GM12878 (cell line): ENCODE data around the gene ZNF451. TPM values are rescaled to one million over a fixed set of nuclear protein-coding genes. Genes with fewer than 3 reads are reported as not detected.

Source experiments
- ATAC-seq: fragments of 200-7000 bp; cut with Tn5 transposase; 3 replicates; pipeline ENCODE4 v1.9.1; 2020; ENCODE audit warnings: mild to moderate bottlenecking, moderate library complexity
- BruUV-seq: library from RNA; stranded (reverse); fragments of 400-500 nt; replicated peaks from 2 replicates; lab custom pipeline; 2021; lab: Mats Ljungman, UMichigan
- CTCF ChIA-PET: fragments of 300-600 bp; sonication (Branson Sonifier 250); formaldehyde crosslinking; extraction: SDS; loops from one replicate; lab custom pipeline; 2021; ENCODE audit warnings: inconsistent platforms; lab: Yijun Ruan, JAX
- POLR2A ChIA-PET: fragments of 350-600 bp; formaldehyde crosslinking; extraction: SDS; loops from one replicate; lab custom pipeline; 2021; ENCODE audit warnings: inconsistent platforms; lab: Charles Lee
- RAD21 ChIA-PET: fragments of 300-600 bp; sonication (Branson Sonifier 250); formaldehyde crosslinking; loops from one replicate; lab custom pipeline; 2023; ENCODE audit warnings: antibody characterized with exemption; ENCODE audit not compliant: unreplicated experiment; lab: Charles Lee
- SMC1A ChIA-PET: fragments of 300-600 bp; sonication (Branson Sonifier 250); formaldehyde crosslinking; loops from one replicate; lab custom pipeline; 2023; ENCODE audit not compliant: unreplicated experiment, uncharacterized antibody; lab: Charles Lee
- DNase-seq: peaks from one replicate; pipeline ENCODE4 v3.0.0-alpha.2; 2011; ENCODE audit warnings: low read depth, low spot score
- FAIRE-seq: peaks from 3 replicates; lab custom pipeline; 2011; peaks lifted over from hg19 to GRCh38; lab: Jason Lieb, UNC
- H2AFZ ChIP-seq: 2 replicates; pipeline ENCODE4 v1.6.0; 2011; ENCODE audit warnings: low read depth, low read length, control low read depth; ENCODE audit not compliant: control insufficient read depth
- H3K27ac ChIP-seq: 2 replicates; pipeline ENCODE4 v1.5.1; 2011; ENCODE audit warnings: control low read depth; ENCODE audit not compliant: control insufficient read depth, insufficient read depth
- H3K27me3 ChIP-seq, 2 experiments: replicated peaks in 1 of 2; 2 replicates each; pipeline versions ENCODE4 v1.6.0 to v1.6.1; 2011; ENCODE audit warnings: low read length in 1 of 2; ENCODE audit not compliant: control insufficient read depth in 2 of 2, insufficient read depth in 2 of 2
- H3K36me3 ChIP-seq, 2 experiments: 2 replicates each; pipeline ENCODE4 v1.5.1; 2011; ENCODE audit warnings: low read length in 1 of 2; ENCODE audit not compliant: control insufficient read depth in 2 of 2, insufficient read depth in 2 of 2
- H3K4me1 ChIP-seq: 2 replicates; pipeline ENCODE4 v1.6.1; 2011; ENCODE audit warnings: mild to moderate bottlenecking, low read length, moderate library complexity, mixed read lengths; ENCODE audit not compliant: control insufficient read depth, insufficient read depth
- H3K4me2 ChIP-seq: 2 replicates; pipeline ENCODE4 v1.6.0; 2011; ENCODE audit warnings: control low read depth; ENCODE audit not compliant: control insufficient read depth, insufficient read depth
- H3K4me3 ChIP-seq: fragments of 200-600 bp; sonication (generic); 2 replicates; pipeline ENCODE4 v1.5.1; 2016
- H3K79me2 ChIP-seq: 2 replicates; pipeline ENCODE4 v1.6.0; 2011; ENCODE audit warnings: low read length; ENCODE audit not compliant: control insufficient read depth, insufficient read depth
- H3K9ac ChIP-seq: 2 replicates; pipeline ENCODE4 v1.8.0; 2011; ENCODE audit warnings: low read length, control low read depth, mixed read lengths; ENCODE audit not compliant: control insufficient read depth, insufficient read depth
- H3K9me3 ChIP-seq: replicated peaks from 3 replicates; pipeline ENCODE4 v1.5.1; 2011; ENCODE audit warnings: mild to moderate bottlenecking, low read length; ENCODE audit not compliant: control insufficient read depth, insufficient read depth
- H4K20me1 ChIP-seq: 2 replicates; pipeline ENCODE4 v1.6.0; 2011; ENCODE audit not compliant: control insufficient read depth, insufficient read depth
- BHLHE40 ChIP-seq, 2 experiments: fragments of 450-650 bp in 1 of 2; IDR thresholded peaks; 2 replicates each; pipeline ENCODE4 v1.6.1; 2011 to 2017; ENCODE audit warnings: low read depth in 2 of 2, borderline replicate concordance in 1 of 2, improper control_type of control experiment in 1 of 2, low read length in 1 of 2, mild to moderate bottlenecking in 1 of 2
- DPF2 ChIP-seq: fragments of 450-650 bp; IDR thresholded peaks from 2 replicates; pipeline ENCODE4 v1.6.1; 2017; ENCODE audit warnings: mild to moderate bottlenecking
- E4F1 ChIP-seq: fragments of 450-650 bp; IDR thresholded peaks from 2 replicates; pipeline ENCODE4 v1.6.1; 2018; ENCODE audit warnings: borderline replicate concordance, mild to moderate bottlenecking; ENCODE audit not compliant: partially characterized antibody
- HDAC6 ChIP-seq: fragments of 200-600 bp; sonication (generic); IDR thresholded peaks from one replicate; pipeline ENCODE4 v1.8.0; 2017; ENCODE audit warnings: antibody characterized with exemption; ENCODE audit not compliant: unreplicated experiment
- IKZF1 ChIP-seq: fragments of 450-650 bp; conservative IDR thresholded peaks from 2 replicates; pipeline ENCODE4 v1.6.1; 2017; ENCODE audit warnings: antibody characterized with exemption, mild to moderate bottlenecking
- IRF4 ChIP-seq: IDR thresholded peaks from 2 replicates; pipeline ENCODE4 v1.6.1; 2011; ENCODE audit warnings: low read depth, low read length
- NR2C1 ChIP-seq: fragments of 450-650 bp; IDR thresholded peaks from 2 replicates; pipeline ENCODE4 v1.6.1; 2017; ENCODE audit warnings: antibody characterized with exemption, mild to moderate bottlenecking, moderate library complexity
- RB1 ChIP-seq: fragments of 450-650 bp; formaldehyde crosslinking; IDR thresholded peaks from 2 replicates; pipeline ENCODE4 v1.6.1; 2017; ENCODE audit warnings: mild to moderate bottlenecking, borderline replicate concordance
- SMAD5 ChIP-seq: IDR thresholded peaks from 2 replicates; pipeline ENCODE4 v1.6.1; 2016; ENCODE audit warnings: antibody characterized with exemption, low read depth
- SP1 ChIP-seq: IDR thresholded peaks from one replicate; pipeline ENCODE4 v1.6.1; 2011; ENCODE audit warnings: low read depth, low read length
- TARDBP ChIP-seq: IDR thresholded peaks from 2 replicates; pipeline ENCODE4 v1.6.1; 2016; ENCODE audit warnings: borderline replicate concordance
- WRNIP1 ChIP-seq: IDR thresholded peaks from 2 replicates; pipeline ENCODE4 v1.6.1; 2011; ENCODE audit warnings: low read depth, low read length, improper control_type of control experiment, borderline replicate concordance
- WGBS: methylation state at CpG from one replicate; pipeline ENCODE4 v1.1.6; 2016; ENCODE audit warnings: low lambda C conversion rate; ENCODE audit not compliant: insufficient replicate concordance, insufficient coverage; ENCODE audit errors: missing lambda C conversion rate; 5-methylcytosine and 5-hydroxymethylcytosine counted together
- in situ Hi-C: fragments of 300-500 bp; cut with MboI; formaldehyde crosslinking; loops from 9 replicates; pipeline ENCODE4 v1.14.3; 2018; ENCODE audit warnings: mixed read lengths
- intact Hi-C: fragments of 100-400 bp; cut with micrococcal nuclease; formaldehyde crosslinking; loops from one replicate; pipeline ENCODE4 v1.14.2; 2022; ENCODE audit not compliant: unreplicated experiment
- polyA plus RNA-seq, 11 experiments: library from polyadenylated mRNA; depleted of rRNA in 4 of 11; unstranded in 6 of 11; stranded (reverse) in 5 of 11; fragments of >200 nt; fragmentation: Nextera tagmentation in 4 of 11; fragmentation: Illumina TruSeq in 1 of 11; extraction: Ambion mirVana in 4 of 11; extraction: Trizol in 1 of 11; gene quantifications; 1 replicate in 1 of 11; 2 replicates in 10 of 11; pipeline versions ENCODE4 v1.2.1 to v1.2.3, GENCODE V29; 2011 to 2016; ENCODE audit warnings: inconsistent platforms in 2 of 11, missing spikeins in 2 of 11, low read depth in 1 of 11
- total RNA-seq, 4 experiments: library from RNA; depleted of rRNA in 3 of 4; stranded (reverse); fragments of >200 nt in 3 of 4; fragmentation: Illumina TruSeq in 1 of 4; extraction: Trizol in 1 of 4; gene quantifications; 2 replicates each; pipeline versions ENCODE4 v1.2.1 to v1.2.3, GENCODE V29; 2013 to 2021

Gene ZNF451
- total and polyA plus RNA-seq, 10 of the 15 experiments (the other 5 are each of a cell fraction or from before 2014, with no cell fraction given), result 6.5 to 44.4 (median 23.8) TPM

- intact Hi-C loops (no loop called here), in situ Hi-C loops (no loop called here)
- CTCF ChIA-PET, result interaction anchor here (0.8 to 1.5 kb wide), 2 partner anchors 23 to 186 kb away, joined by 3 to 6 read pairs; partner anchors contain the start of gene PRIM2
- H3K27ac ChIP-seq, result no peak overlapping the region
- H3K27me3 ChIP-seq, result no peaks in the 10 kb centered on the region
- TF ChIP-seq DPF2, result no peak
- no peak for TF ChIP-seq RB1
- no peak for TF ChIP-seq E4F1
- no peak for FAIRE-seq
- POLR2A ChIA-PET, result interaction anchor here (0.5 kb wide), 1 partner anchor 36 kb away, joined by 4 read pairs; no protein-coding TSS in a partner anchor
- H2AFZ ChIP-seq, result no peak overlapping the region
- no peak for DNase-seq
- H3K4me1 ChIP-seq, result no peaks in the 10 kb centered on the region
- H4K20me1 ChIP-seq, result no peaks in the 10 kb centered on the region
- RAD21 ChIA-PET, result interaction anchor here (1.3 kb wide), 1 partner anchor 184 kb away, joined by 3 read pairs; no protein-coding TSS in a partner anchor
- H3K36me3 ChIP-seq, result peaks cover 0 to 3% of the 10 kb centered on the region in 2 experiments; a peak in 1 of 4 replicates
- SMC1A ChIA-PET, result interaction anchor here (0.7 to 1.6 kb wide), 6 partner anchors 13 to 226 kb away, joined by 3 to 4 read pairs (median 3); partner anchors contain the start of gene PRIM2
- ATAC-seq, result no peak
- H3K4me3 ChIP-seq, result no peak overlapping the region
- BruUV-seq, result no TSS peak
- H3K9me3 ChIP-seq, result no peaks in the 10 kb centered on the region
- H3K4me2 ChIP-seq, result no peak overlapping the region
- H3K9ac ChIP-seq, result no peak overlapping the region
- H3K79me2 ChIP-seq, result no peaks in the 10 kb centered on the region
These were observed 40.7 kb downstream of the ZNF451 start for GRCh38 chr6:57130661-57131177.

- H2AFZ ChIP-seq, result no peak overlapping the region
- no peak overlapping the region for H3K9ac ChIP-seq
- ATAC-seq (no peak), FAIRE-seq (no peak), DNase-seq (no peak)
- POLR2A ChIA-PET, result no interaction called here
- no peak overlapping the region for H3K4me2 ChIP-seq
- no peak overlapping the region for H3K4me3 ChIP-seq
- no peaks in the 10 kb centered on the region for H3K27me3 ChIP-seq
- 100% methylated on average over 1 of the region's 1 CpG for WGBS
- H3K36me3 ChIP-seq, result peaks cover 0 to 5% of the 10 kb centered on the region in 2 experiments; a peak in 1 of 4 replicates
- BruUV-seq, result no TSS peak
- SMC1A ChIA-PET, result interaction anchor here (0.8 to 3.6 kb wide), 4 partner anchors 8 to 40 kb away, joined by 3 to 16 read pairs (median 5); no protein-coding TSS in a partner anchor
- intact Hi-C loops, result no loop called here
- no peaks in the 10 kb centered on the region for H3K9me3 ChIP-seq
- H4K20me1 ChIP-seq, result no peaks in the 10 kb centered on the region
- no peaks in the 10 kb centered on the region for H3K4me1 ChIP-seq
- TF ChIP-seq NR2C1 (no peak), TARDBP (no peak), BHLHE40 (IDR thresholded peaks at IDR 0.05; ENCODE audit: borderline replicate concordance in 1 of 2, low read depth in 2 of 2, low read length in 1 of 2) (no peak), IKZF1 (no peak), HDAC6 (no peak), SP1 (no peak), WRNIP1 (no peak), SMAD5 (no peak), IRF4 (no peak)
- RAD21 ChIA-PET, result interaction anchor here (1.2 kb wide), 1 partner anchor 28 kb away, joined by 3 read pairs; no protein-coding TSS in a partner anchor
- CTCF ChIA-PET, result no interaction called here
- H3K27ac ChIP-seq, result no peak overlapping the region
- no peaks in the 10 kb centered on the region for H3K79me2 ChIP-seq
- in situ Hi-C loops, result no loop called here
These were observed 45.0 kb downstream of the ZNF451 start for GRCh38 chr6:57134954-57135353.
